HepG2 (cell line): Measurements from ENCODE around the gene NODAL. TPM values are rescaled to one million over a fixed set of nuclear protein-coding genes. Genes with fewer than 3 reads are reported as not detected.

ENCODE experiments used
- ATAC-seq: fragments of 200-7000 bp; cut with Tn5 transposase; 3 replicates; pipeline ENCODE4 v1.9.1; 2020; ENCODE audit warnings: mild to moderate bottlenecking, moderate library complexity
- BruUV-seq: library from RNA; stranded (reverse); fragments of 400-500 nt; replicated peaks from 2 replicates; lab custom pipeline; 2021; lab: Mats Ljungman, UMichigan
- CTCF ChIA-PET: fragments of 300-600 bp; formaldehyde crosslinking; extraction: SDS; loops from one replicate; lab custom pipeline; 2021; ENCODE audit warnings: low total read pairs, inconsistent platforms, low intra/inter-chr PET ratio; lab: Yijun Ruan, JAX
- POLR2A ChIA-PET: fragments of 350-600 bp; sonication (Branson Sonifier 250); formaldehyde crosslinking; loops from one replicate; lab custom pipeline; 2020; ENCODE audit warnings: antibody characterized with exemption, inconsistent platforms; lab: Yijun Ruan, JAX
- DNase-seq: peaks from one replicate; pipeline ENCODE4 v3.0.0-alpha.2; 2015; ENCODE audit warnings: low spot score
- FAIRE-seq: peaks from 3 replicates; lab custom pipeline; 2011; peaks lifted over from hg19 to GRCh38; lab: Jason Lieb, UNC
- H2AFZ ChIP-seq: one replicate; pipeline ENCODE4 v1.6.1; 2011; ENCODE audit warnings: low read length, inconsistent platforms
- H3K27ac ChIP-seq: fragments of 300-600 bp; 3 replicates; pipeline ENCODE4 v1.8.0; 2011; ENCODE audit warnings: mixed run types, mild to moderate bottlenecking, mixed read lengths, low read length, inconsistent platforms; ENCODE audit not compliant: insufficient read depth; ENCODE audit errors: extremely low read length
- H3K27me3 ChIP-seq, 2 experiments: fragments of 200-600 bp in 1 of 2; 2 replicates in 1 of 2; 3 replicates in 1 of 2; pipeline versions ENCODE4 v1.6.0 to v1.8.0; 2011; ENCODE audit warnings: low read length in 2 of 2, mild to moderate bottlenecking in 2 of 2, moderate library complexity in 2 of 2, inconsistent platforms in 1 of 2; ENCODE audit not compliant: insufficient read depth in 2 of 2, control insufficient read depth in 1 of 2
- H3K36me3 ChIP-seq, 2 experiments: fragments of 200-600 bp in 1 of 2; replicated peaks in 1 of 2; 2 replicates in 1 of 2; 3 replicates in 1 of 2; pipeline versions ENCODE4 v1.5.1 to v1.8.0; 2011; ENCODE audit warnings: low read length in 2 of 2, inconsistent platforms in 1 of 2; ENCODE audit not compliant: insufficient read depth in 2 of 2, control insufficient read depth in 1 of 2
- H3K4me1 ChIP-seq: 2 replicates; pipeline ENCODE4 v1.5.1; 2012; ENCODE audit warnings: low read length, inconsistent platforms; ENCODE audit not compliant: insufficient read depth
- H3K4me2 ChIP-seq: 2 replicates; pipeline ENCODE4 v1.6.0; 2011; ENCODE audit warnings: low read depth, low read length, inconsistent platforms
- H3K4me3 ChIP-seq, 3 experiments: fragments of 200-600 bp in 1 of 3; sonication (generic), shearing (Covaris generic) in 1 of 3; replicated peaks in 1 of 3; 2 replicates each; pipeline ENCODE4 v1.5.1; 2011 to 2016; ENCODE audit warnings: low read length in 3 of 3, inconsistent platforms in 2 of 3, low read depth in 2 of 3, mild to moderate bottlenecking in 2 of 3, control low read depth in 1 of 3, mixed read lengths in 1 of 3; ENCODE audit not compliant: insufficient read depth in 1 of 3
- H3K79me2 ChIP-seq: one replicate; pipeline ENCODE4 v1.6.1; 2011; ENCODE audit warnings: low read length, inconsistent platforms; ENCODE audit not compliant: insufficient read depth
- H3K9ac ChIP-seq: 2 replicates; pipeline ENCODE4 v1.6.0; 2011; ENCODE audit warnings: mild to moderate bottlenecking, low read depth, low read length, inconsistent platforms; ENCODE audit not compliant: insufficient read depth
- H3K9me3 ChIP-seq: 2 replicates; pipeline ENCODE4 v1.5.1; 2012; ENCODE audit warnings: mild to moderate bottlenecking, low read length
- H4K20me1 ChIP-seq: 2 replicates; pipeline ENCODE4 v1.6.0; 2011; ENCODE audit warnings: inconsistent platforms, mild to moderate bottlenecking, low read length, moderate library complexity; ENCODE audit not compliant: insufficient read depth
- ATF7-NPFF ChIP-seq: sonication (generic); formaldehyde crosslinking; IDR thresholded peaks from 2 replicates; pipeline ENCODE4 v1.8.1; 2023; ENCODE audit warnings: mild to moderate bottlenecking, low read depth, missing genetic modification reagents, moderate library complexity
- GABPA ChIP-seq, 2 experiments: IDR thresholded peaks; 2 replicates each; pipeline ENCODE4 v1.6.1; 2011 to 2016; ENCODE audit warnings: low read depth in 2 of 2, low read length in 1 of 2, missing biosample characterization in 1 of 2, missing genetic modification characterization in 1 of 2
- HOXA5 ChIP-seq: sonication (generic); formaldehyde crosslinking; IDR thresholded peaks from 2 replicates; pipeline ENCODE4 v1.4.0; 2020; ENCODE audit warnings: missing genetic modification reagents
- KLF6 ChIP-seq: IDR thresholded peaks from 2 replicates; pipeline ENCODE4 v1.8.0; 2016; ENCODE audit warnings: missing biosample characterization, missing genetic modification reagents
- RAD21 ChIP-seq: fragments of 450-650 bp; formaldehyde crosslinking; IDR thresholded peaks from 2 replicates; pipeline ENCODE4 v1.5.0; 2020; ENCODE audit warnings: mild to moderate bottlenecking
- SALL2 ChIP-seq: sonication (generic); formaldehyde crosslinking; IDR thresholded peaks from 2 replicates; pipeline ENCODE4 v1.8.1; 2023; ENCODE audit warnings: mild to moderate bottlenecking, missing genetic modification reagents, inconsistent platforms
- TP53 ChIP-seq: sonication (generic); formaldehyde crosslinking; conservative IDR thresholded peaks from 2 replicates; pipeline ENCODE4 v1.4.0; 2020; ENCODE audit warnings: missing genetic modification reagents
- XBP1 ChIP-seq: sonication (generic); formaldehyde crosslinking; IDR thresholded peaks from 2 replicates; pipeline ENCODE4 v1.5.0; 2020; ENCODE audit warnings: missing genetic modification reagents
- ZFP62 ChIP-seq: sonication (generic); formaldehyde crosslinking; IDR thresholded peaks from 2 replicates; pipeline ENCODE4 v1.4.0; 2020; ENCODE audit warnings: missing genetic modification reagents
- ZNF20 ChIP-seq: sonication (generic); formaldehyde crosslinking; IDR thresholded peaks from 2 replicates; pipeline ENCODE4 v1.4.0; 2020; ENCODE audit warnings: mild to moderate bottlenecking, moderate library complexity, missing genetic modification reagents
- ZNF337 ChIP-seq: sonication (generic); formaldehyde crosslinking; IDR thresholded peaks from 2 replicates; pipeline ENCODE4 v1.5.1; 2020; ENCODE audit warnings: missing genetic modification reagents, low read depth, mild to moderate bottlenecking, borderline replicate concordance
- ZSCAN31 ChIP-seq: sonication (generic); formaldehyde crosslinking; IDR thresholded peaks from 2 replicates; pipeline ENCODE4 v1.5.0; 2020; ENCODE audit warnings: low read depth, mild to moderate bottlenecking, missing genetic modification reagents
- WGBS: methylation state at CpG from one replicate; pipeline ENCODE4 v1.1.6; 2017; ENCODE audit warnings: low lambda C conversion rate; 5-methylcytosine and 5-hydroxymethylcytosine counted together
- in situ Hi-C: cut with HindIII; loops from 2 replicates; pipeline ENCODE4 v1.10.0; 2017; ENCODE audit warnings: low pct_unique_long_range_greater_than_20kb; ENCODE audit not compliant: extremely low pct_ligation_motif_present
- intact Hi-C: fragments of 100-400 bp; cut with micrococcal nuclease; formaldehyde crosslinking; loops from one replicate; pipeline ENCODE4 v1.10.0; 2022; ENCODE audit not compliant: unreplicated experiment
- polyA plus RNA-seq, 8 experiments: library from polyadenylated mRNA; depleted of rRNA in 3 of 8; stranded (reverse) in 7 of 8; unstranded in 1 of 8; fragments of >200 nt; fragmentation: Illumina TruSeq in 4 of 8; extraction: Trizol in 4 of 8; gene quantifications; 2 replicates each; pipeline versions ENCODE4 v1.2.1 to v1.2.3, GENCODE V29; 2011 to 2016; ENCODE audit warnings: low read depth in 4 of 8, missing spikeins in 1 of 8, mixed read lengths in 1 of 8; ENCODE audit not compliant: insufficient read depth in 1 of 8
- total RNA-seq, 5 experiments: library from RNA; depleted of rRNA; stranded (reverse); fragments of >200 nt; fragmentation: Illumina TruSeq; extraction: Trizol; gene quantifications; 2 replicates each; pipeline ENCODE4 v1.2.3, GENCODE V29; 2016; ENCODE audit warnings: low read depth in 1 of 5
- TF ChIP-seq, protein P1 (sequence below): sonication (generic); formaldehyde crosslinking; IDR thresholded peaks from 2 replicates; pipeline ENCODE4 v1.4.0; 2020; ENCODE audit warnings: low read depth, missing genetic modification reagents

The NODAL gene
- total and polyA plus RNA-seq, 2 of the 13 experiments (the other 11 are each of a cell fraction or from before 2014, with no cell fraction given) = not detected

DNA sequence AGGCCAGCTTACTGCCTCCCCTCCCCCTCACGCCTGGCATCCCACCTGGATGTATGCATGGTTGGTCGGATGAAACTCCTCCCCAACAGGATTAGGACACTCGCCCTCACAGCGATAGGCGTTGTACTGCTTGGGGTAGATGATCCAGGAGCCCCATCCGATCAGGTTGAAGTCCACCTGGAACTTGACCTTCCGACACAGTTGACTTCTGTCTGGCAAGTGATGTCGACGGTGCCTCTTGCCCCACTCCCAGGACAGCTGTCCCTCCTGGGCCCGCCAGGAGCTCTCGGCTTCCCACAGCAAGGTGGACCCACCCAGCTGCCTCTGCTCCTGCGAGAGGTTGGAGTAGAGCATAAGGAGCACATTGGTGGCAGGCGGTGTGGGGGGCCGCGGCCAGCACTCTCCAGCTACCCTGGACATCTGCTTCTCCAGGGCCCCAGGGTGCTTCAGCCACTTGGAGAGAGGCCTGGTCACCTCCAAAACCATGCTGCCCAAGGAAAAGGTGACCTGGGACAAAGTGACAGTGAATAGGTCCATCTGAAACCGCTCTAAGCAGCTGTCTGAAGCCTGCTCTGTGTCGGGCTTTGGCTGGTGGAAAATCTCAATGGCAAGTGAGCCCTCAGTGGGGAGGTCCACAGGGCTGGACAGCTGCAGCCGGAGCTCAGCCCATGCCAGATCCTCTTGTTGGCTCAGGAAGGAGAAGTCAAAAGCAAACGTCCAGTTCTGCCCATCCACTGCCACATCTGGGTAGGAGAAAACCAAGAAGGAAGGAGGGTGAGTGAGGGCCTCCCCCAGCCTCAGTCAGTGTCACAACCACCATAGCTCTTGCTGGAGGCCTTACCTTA lies 6.0 kb downstream of the NODAL start:
- H3K9ac ChIP-seq = no peak overlapping the region
- no peaks in the 10 kb centered on the region for H3K36me3 ChIP-seq
- no peak overlapping the region for H3K4me2 ChIP-seq
- H3K27ac ChIP-seq = no peak overlapping the region
- peaks cover 22% of the 10 kb centered on the region for H3K4me1 ChIP-seq
- H3K27me3 ChIP-seq = no peaks in the 10 kb centered on the region
- no peak for DNase-seq
- in situ Hi-C loops = no loop called here
- CTCF ChIA-PET = no interaction called here
- FAIRE-seq = no peak
- H3K9me3 ChIP-seq = no peaks in the 10 kb centered on the region
- intact Hi-C loops = no loop called here
- no TSS peak for BruUV-seq
- 79% methylated on average over 13 of the region's 19 CpGs for WGBS
- H3K4me3 ChIP-seq = no peak overlapping the region
- H4K20me1 ChIP-seq = no peaks in the 10 kb centered on the region
- POLR2A ChIA-PET = no interaction called here
- TF ChIP-seq ZFP62 (CRISPR knock-in tag) = no peak
- TF ChIP-seq XBP1 (CRISPR knock-in tag) = no peak
- TF ChIP-seq TP53 (CRISPR knock-in tag) = no peak
- no peak for TF ChIP-seq ZNF337 (CRISPR knock-in tag)
- TF ChIP-seq KLF6 (CRISPR knock-in tag) = no peak
- TF ChIP-seq, all 625 proteins: peak for 0
- ATAC-seq = no peak
- no peaks in the 10 kb centered on the region for H3K79me2 ChIP-seq
- H2AFZ ChIP-seq = no peak overlapping the region

GRCh38 chr10:70433581-70434280 lies 7.8 kb downstream of the NODAL start:
- BruUV-seq = no TSS peak
- FAIRE-seq = no peak
- no peak for TF ChIP-seq ATF7-NPFF
- TF ChIP-seq, protein P1, sequence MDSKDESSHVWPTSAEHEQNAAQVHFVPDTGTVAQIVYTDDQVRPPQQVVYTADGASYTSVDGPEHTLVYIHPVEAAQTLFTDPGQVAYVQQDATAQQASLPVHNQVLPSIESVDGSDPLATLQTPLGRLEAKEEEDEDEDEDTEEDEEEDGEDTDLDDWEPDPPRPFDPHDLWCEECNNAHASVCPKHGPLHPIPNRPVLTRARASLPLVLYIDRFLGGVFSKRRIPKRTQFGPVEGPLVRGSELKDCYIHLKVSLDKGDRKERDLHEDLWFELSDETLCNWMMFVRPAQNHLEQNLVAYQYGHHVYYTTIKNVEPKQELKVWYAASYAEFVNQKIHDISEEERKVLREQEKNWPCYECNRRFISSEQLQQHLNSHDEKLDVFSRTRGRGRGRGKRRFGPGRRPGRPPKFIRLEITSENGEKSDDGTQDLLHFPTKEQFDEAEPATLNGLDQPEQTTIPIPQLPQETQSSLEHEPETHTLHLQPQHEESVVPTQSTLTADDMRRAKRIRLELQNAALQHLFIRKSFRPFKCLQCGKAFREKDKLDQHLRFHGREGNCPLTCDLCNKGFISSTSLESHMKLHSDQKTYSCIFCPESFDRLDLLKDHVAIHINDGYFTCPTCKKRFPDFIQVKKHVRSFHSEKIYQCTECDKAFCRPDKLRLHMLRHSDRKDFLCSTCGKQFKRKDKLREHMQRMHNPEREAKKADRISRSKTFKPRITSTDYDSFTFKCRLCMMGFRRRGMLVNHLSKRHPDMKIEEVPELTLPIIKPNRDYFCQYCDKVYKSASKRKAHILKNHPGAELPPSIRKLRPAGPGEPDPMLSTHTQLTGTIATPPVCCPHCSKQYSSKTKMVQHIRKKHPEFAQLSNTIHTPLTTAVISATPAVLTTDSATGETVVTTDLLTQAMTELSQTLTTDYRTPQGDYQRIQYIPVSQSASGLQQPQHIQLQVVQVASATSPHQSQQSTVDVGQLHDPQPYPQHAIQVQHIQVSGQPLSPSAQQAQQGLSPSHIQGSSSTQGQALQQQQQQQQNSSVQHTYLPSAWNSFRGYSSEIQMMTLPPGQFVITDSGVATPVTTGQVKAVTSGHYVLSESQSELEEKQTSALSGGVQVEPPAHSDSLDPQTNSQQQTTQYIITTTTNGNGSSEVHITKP = no peak
- no peak for TF ChIP-seq GABPA (IDR thresholded peaks at IDR 0.05; ENCODE audit: low read depth, low read length)
- TF ChIP-seq GABPA (CRISPR knock-in tag; IDR thresholded peaks at IDR 0.05; ENCODE audit: low read depth) = no peak
- TF ChIP-seq SALL2 (CRISPR knock-in tag) = no peak
- no peak for TF ChIP-seq RAD21 (CRISPR knock-in tag)
- no peak for TF ChIP-seq ZSCAN31 (CRISPR knock-in tag)
- no peak for TF ChIP-seq ZNF20 (CRISPR knock-in tag)
- no peak for TF ChIP-seq HOXA5 (CRISPR knock-in tag)

More at GRCh38 chr10:70433581-70434280, 7.8 kb downstream of the NODAL start:
- Histone ChIP-seq H3K79me2 (no peaks in the 10 kb centered on the region), H3K4me3 (no peak overlapping the region), H4K20me1 (no peaks in the 10 kb centered on the region), H3K27ac (no peak overlapping the region), H3K4me1 (peaks cover 29% of the 10 kb centered on the region), H3K27me3 (no peaks in the 10 kb centered on the region), H3K4me2 (no peak overlapping the region), H3K36me3 (no peaks in the 10 kb centered on the region), H3K9me3 (no peaks in the 10 kb centered on the region), H2AFZ (no peak overlapping the region), H3K9ac (no peak overlapping the region)
- no peak for ATAC-seq
- intact Hi-C loops (loop anchor here (5.0 kb wide), 1 partner anchor 51 kb away; the partner anchor contains the start of gene LRRC20), in situ Hi-C loops (no loop called here)
- 98% methylated on average over 6 of the region's 9 CpGs for WGBS
- ChIA-PET POLR2A (interaction anchor here (1.2 kb wide), 1 partner anchor 9 kb away, joined by 5 read pairs; no protein-coding TSS in a partner anchor), CTCF (no interaction called here)
- no peak for DNase-seq
